ENCODE results near the gene MYL1.

- no peak for TF ChIP-seq CTCF (IDR thresholded peaks at IDR 0.05; ENCODE audit: insufficient read depth, low read depth, low read length)
- no peak for TF ChIP-seq EZH2 (IDR thresholded peaks at IDR 0.05; ENCODE audit: insufficient read depth, low read length)
Observed at GRCh38 chr2:210267698-210268097, 47.3 kb downstream of the MYL1 start.

All from astrocyte (in vitro differentiated cells and primary cell).